Parathyroid adenoma (tissue), 2 donors: ENCODE data around the gene URAD.
"Not testable (repeated sequence)": the region's sequence is repeated elsewhere in the genome, so short reads cannot be mapped to it uniquely, and the experiment has no call there.

Source experiments
- H2AFZ ChIP-seq: fragments of 300-600 bp; sonication (generic); one replicate; pipeline ENCODE4 v1.7.0; 2017; ENCODE audit warnings: antibody characterized with exemption, mild to moderate bottlenecking
- H3K27ac ChIP-seq: fragments of 300-600 bp; sonication (generic); one replicate; pipeline ENCODE4 v1.7.0; 2017
- H3K27me3 ChIP-seq: fragments of 300-600 bp; sonication (generic); one replicate; pipeline ENCODE4 v1.7.0; 2017; ENCODE audit warnings: low read length; ENCODE audit not compliant: control insufficient read depth, insufficient read depth
- H3K36me3 ChIP-seq: fragments of 300-600 bp; sonication (generic); one replicate; pipeline ENCODE4 v1.7.0; 2017; ENCODE audit warnings: low read length; ENCODE audit not compliant: control insufficient read depth, insufficient read depth
- H3K4me1 ChIP-seq: fragments of 300-600 bp; sonication (generic); one replicate; pipeline ENCODE4 v1.7.0; 2017; ENCODE audit warnings: control low read depth
- H3K4me2 ChIP-seq: fragments of 300-600 bp; sonication (generic); one replicate; pipeline ENCODE4 v1.7.0; 2017; ENCODE audit warnings: low read length
- H3K4me3 ChIP-seq: fragments of 300-600 bp; sonication (generic); one replicate; pipeline ENCODE4 v1.7.0; 2017; ENCODE audit warnings: low read depth, low read length
- H3K79me2 ChIP-seq: fragments of 300-600 bp; sonication (generic); one replicate; pipeline ENCODE4 v1.7.0; 2017; ENCODE audit warnings: control low read depth
- H3K9ac ChIP-seq: fragments of 300-600 bp; sonication (generic); one replicate; pipeline ENCODE4 v1.7.0; 2017; ENCODE audit warnings: mild to moderate bottlenecking
- H3K9me3 ChIP-seq: fragments of 300-600 bp; sonication (generic); one replicate; pipeline ENCODE4 v1.7.0; 2017; ENCODE audit warnings: low read length; ENCODE audit not compliant: control insufficient read depth
- TF ChIP-seq, protein P1 (sequence below): fragments of 300-600 bp; sonication (generic); IDR thresholded peaks from one replicate; pipeline ENCODE4 v1.7.0; 2017; ENCODE audit warnings: antibody characterized with exemption, mild to moderate bottlenecking
- donor health status: primary hyperparathyroidism.

Gene URAD

DNA sequence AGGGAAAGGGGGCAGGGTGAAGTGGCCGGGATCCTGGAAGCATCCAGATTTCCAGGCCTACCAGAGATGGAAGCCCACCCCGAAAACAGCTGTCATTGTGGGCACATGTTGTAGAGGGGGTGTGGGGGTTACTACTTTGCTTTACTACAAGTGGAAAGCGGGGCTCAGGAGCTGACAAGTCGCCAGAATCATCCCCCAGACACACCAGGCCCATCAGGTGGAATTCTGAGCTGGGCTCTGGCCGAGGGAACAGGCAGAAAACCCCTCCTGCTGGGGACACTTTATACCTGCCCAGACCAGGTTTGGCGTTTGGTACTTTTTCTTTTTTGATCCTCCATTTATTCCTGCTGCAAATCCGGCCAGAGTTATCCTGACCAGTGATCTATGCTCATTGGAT, 23.2 kb downstream of the URAD start:
- no peak overlapping the region for H3K27ac ChIP-seq
- H3K79me2 ChIP-seq = no peaks in the 10 kb centered on the region
- H3K9ac ChIP-seq = no peak overlapping the region
- no peak overlapping the region for H3K4me2 ChIP-seq
- no peaks in the 10 kb centered on the region for H3K36me3 ChIP-seq
- TF ChIP-seq, protein P1, sequence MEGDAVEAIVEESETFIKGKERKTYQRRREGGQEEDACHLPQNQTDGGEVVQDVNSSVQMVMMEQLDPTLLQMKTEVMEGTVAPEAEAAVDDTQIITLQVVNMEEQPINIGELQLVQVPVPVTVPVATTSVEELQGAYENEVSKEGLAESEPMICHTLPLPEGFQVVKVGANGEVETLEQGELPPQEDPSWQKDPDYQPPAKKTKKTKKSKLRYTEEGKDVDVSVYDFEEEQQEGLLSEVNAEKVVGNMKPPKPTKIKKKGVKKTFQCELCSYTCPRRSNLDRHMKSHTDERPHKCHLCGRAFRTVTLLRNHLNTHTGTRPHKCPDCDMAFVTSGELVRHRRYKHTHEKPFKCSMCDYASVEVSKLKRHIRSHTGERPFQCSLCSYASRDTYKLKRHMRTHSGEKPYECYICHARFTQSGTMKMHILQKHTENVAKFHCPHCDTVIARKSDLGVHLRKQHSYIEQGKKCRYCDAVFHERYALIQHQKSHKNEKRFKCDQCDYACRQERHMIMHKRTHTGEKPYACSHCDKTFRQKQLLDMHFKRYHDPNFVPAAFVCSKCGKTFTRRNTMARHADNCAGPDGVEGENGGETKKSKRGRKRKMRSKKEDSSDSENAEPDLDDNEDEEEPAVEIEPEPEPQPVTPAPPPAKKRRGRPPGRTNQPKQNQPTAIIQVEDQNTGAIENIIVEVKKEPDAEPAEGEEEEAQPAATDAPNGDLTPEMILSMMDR = no peak
- H3K9me3 ChIP-seq = no peaks in the 10 kb centered on the region
- H2AFZ ChIP-seq = no peak overlapping the region
- no peaks in the 10 kb centered on the region for H3K4me1 ChIP-seq
- H3K27me3 ChIP-seq = peaks cover 27% of the 10 kb centered on the region
- H3K4me3 ChIP-seq = no peak overlapping the region

DNA sequence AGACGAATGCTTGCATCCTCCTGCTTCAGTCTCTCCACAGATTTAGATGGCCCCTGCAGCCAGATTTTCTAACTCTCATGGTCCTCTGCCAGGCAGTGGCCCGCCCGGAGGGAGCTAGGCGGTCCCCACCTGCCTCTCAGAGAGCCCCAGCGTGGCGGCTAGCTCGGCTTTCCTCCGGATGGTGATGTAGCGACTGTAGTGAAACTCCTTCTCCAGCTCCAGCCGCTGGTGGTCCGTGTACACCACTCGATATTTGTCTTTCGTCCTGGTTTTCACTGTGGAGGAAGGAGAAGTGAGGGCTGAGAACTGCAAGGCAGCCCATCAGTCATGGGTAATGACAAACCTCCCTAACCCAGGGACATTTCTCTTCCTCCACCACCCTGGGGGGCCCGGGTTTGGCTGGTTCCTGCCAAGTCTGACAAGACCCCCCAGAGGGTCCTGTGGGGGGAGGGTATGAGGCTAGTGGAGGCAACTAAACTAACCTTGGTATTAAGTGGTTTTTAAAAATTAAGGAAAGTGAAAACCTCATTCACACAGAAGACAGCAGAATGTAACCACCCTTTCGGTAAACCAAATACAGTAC, 23.7 kb downstream of the URAD start:
- H3K4me1 ChIP-seq = no peaks in the 10 kb centered on the region
- no peak overlapping the region for H3K9ac ChIP-seq
- TF ChIP-seq, protein P1 = no peak
- no peaks in the 10 kb centered on the region for H3K79me2 ChIP-seq
- H2AFZ ChIP-seq = no peak overlapping the region
- no peaks in the 10 kb centered on the region for H3K36me3 ChIP-seq
- no peaks in the 10 kb centered on the region for H3K9me3 ChIP-seq
- H3K4me3 ChIP-seq = no peak overlapping the region
- peaks cover 25% of the 10 kb centered on the region for H3K27me3 ChIP-seq
- H3K4me2 ChIP-seq = no peak overlapping the region
- no peak overlapping the region for H3K27ac ChIP-seq

DNA sequence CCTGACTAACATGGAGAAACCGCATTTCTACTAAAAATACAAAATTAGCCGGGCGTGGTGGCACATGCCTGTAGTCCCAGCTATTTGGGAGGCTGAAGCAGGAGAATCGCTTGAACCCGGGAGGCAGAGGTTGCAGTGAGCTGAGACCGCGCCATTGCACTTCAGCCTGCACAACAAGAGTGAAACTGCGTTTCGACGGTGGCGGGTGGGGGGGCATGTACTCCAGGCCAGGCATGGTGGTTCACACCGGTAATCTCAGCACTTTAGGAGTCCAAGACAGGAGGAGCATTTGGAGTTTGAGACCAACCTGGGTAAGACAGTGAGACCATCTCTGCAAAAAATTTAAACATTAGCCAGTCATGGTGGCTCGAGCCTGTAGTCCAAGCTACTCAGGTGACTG, 24.3 kb downstream of the URAD start:
- H3K27me3 ChIP-seq = peaks cover 22% of the 10 kb centered on the region
- not testable (repeated sequence) for H3K4me1 ChIP-seq, H3K9ac ChIP-seq

DNA sequence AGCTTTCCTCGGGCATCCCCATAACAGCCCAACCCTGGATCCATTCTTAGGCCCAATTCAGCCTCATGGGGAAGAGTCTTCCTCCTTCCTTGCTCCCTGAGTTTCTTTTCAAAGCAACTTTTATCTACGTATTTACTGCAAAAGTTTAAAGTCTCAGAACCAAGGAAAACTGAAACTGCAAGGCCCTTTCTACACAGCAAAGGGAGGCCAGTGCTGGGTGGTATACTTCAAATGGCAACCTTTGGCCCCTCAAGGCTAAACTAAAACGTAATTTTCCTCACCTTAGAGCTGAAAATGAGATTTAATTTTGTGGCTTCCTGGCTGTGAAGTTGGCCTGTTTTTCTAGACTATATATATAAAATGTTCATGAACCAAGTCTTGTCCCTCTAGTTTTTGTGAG, 25.0 kb downstream of the URAD start:
- H3K79me2 ChIP-seq = no peaks in the 10 kb centered on the region
- H3K4me2 ChIP-seq = no peak overlapping the region
- no peak overlapping the region for H3K4me3 ChIP-seq
- H3K9ac ChIP-seq = no peak overlapping the region
- no peaks in the 10 kb centered on the region for H3K36me3 ChIP-seq
- H3K9me3 ChIP-seq = no peaks in the 10 kb centered on the region
- TF ChIP-seq, protein P1 = no peak
- H2AFZ ChIP-seq = no peak overlapping the region
- no peak overlapping the region for H3K27ac ChIP-seq
- H3K27me3 ChIP-seq = peaks cover 22% of the 10 kb centered on the region
- H3K4me1 ChIP-seq = no peaks in the 10 kb centered on the region

More for the DNA sequence above, 24.3 kb downstream of the URAD start:
- not testable (repeated sequence) for H2AFZ ChIP-seq, H3K79me2 ChIP-seq, H3K36me3 ChIP-seq, H3K27ac ChIP-seq, H3K9me3 ChIP-seq, H3K4me3 ChIP-seq, H3K4me2 ChIP-seq

DNA sequence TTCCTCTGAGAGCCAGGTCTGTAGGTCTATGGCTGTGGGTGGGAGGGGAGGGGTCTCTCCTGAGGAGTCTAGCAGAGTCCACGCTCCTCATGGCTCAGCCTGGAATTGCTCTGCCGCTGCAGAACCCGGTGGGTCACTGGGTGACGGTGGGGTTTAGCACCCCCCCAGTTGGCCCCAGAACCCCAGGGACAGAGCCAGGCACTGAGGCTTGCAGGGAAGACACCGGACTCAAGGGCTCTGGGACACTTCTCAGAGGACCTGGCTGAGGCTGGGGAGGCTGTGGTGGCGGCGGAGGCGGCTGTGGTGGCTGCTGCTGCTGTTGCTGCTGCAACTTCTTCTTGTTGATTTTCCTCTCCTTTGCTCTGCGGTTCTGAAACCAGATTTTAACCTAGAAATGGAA, 25.5 kb downstream of the URAD start:
- H3K79me2 ChIP-seq = no peaks in the 10 kb centered on the region
- no peaks in the 10 kb centered on the region for H3K9me3 ChIP-seq
- H3K9ac ChIP-seq = no peak overlapping the region
- no peaks in the 10 kb centered on the region for H3K36me3 ChIP-seq
- no peak overlapping the region for H3K4me2 ChIP-seq
- H2AFZ ChIP-seq = no peak overlapping the region
- peaks cover 22% of the 10 kb centered on the region for H3K27me3 ChIP-seq
- H3K4me3 ChIP-seq = no peak overlapping the region
- TF ChIP-seq, protein P1 = no peak
- H3K27ac ChIP-seq = no peak overlapping the region
- H3K4me1 ChIP-seq = no peaks in the 10 kb centered on the region
